NCI-H524 (cell line): ENCODE measurements around the gene CLDN19.

Experiments
- DNase-seq, 2 experiments: peaks; one replicate each; lab custom pipeline; 2025; lab: John Stamatoyannopoulos, UW

CLDN19 gene

GRCh38 chr1:42739753-42740700 is at the start of gene CLDN19:
CLDN19 (minus strand) TSS chr1:42740236; CDS start chr1:42740063, 173 bp downstream.
- DNase-seq = peak in 1 of 2 experiments; percentile 37

- peak; percentile 74 to 91 for DNase-seq
Measured at GRCh38 chr1:42788021-42788420, 48.0 kb upstream of the CLDN19 start.

- DNase-seq = no peak
Measured at GRCh38 chr1:42786097-42786496, 46.1 kb upstream of the CLDN19 start.

GRCh38 chr1:42784946-42785693 is 45.1 kb upstream of the CLDN19 start, which contains the start of gene TMEM269:
TMEM269 (plus strand) TSS chr1:42784991; CDS start chr1:42789894, 4,903 bp downstream.
- DNase-seq = no peak

- DNase-seq = no peak
Measured at GRCh38 chr1:42784547-42784945, 44.5 kb upstream of the CLDN19 start.

- DNase-seq = no peak
Measured at GRCh38 chr1:42783092-42783491, 43.1 kb upstream of the CLDN19 start.

- DNase-seq = no peak
Measured at GRCh38 chr1:42780176-42780575, 40.1 kb upstream of the CLDN19 start.

- DNase-seq = no peak
Measured at GRCh38 chr1:42779725-42780124, 39.7 kb upstream of the CLDN19 start.

GRCh38 chr1:42777852-42778251 is 37.8 kb upstream of the CLDN19 start:
- peak; percentile 40 to 84 for DNase-seq

- DNase-seq = no peak
Measured at GRCh38 chr1:42776502-42776901, 36.5 kb upstream of the CLDN19 start.

GRCh38 chr1:42774928-42775526 is 35.0 kb upstream of the CLDN19 start:
- DNase-seq = no peak

GRCh38 chr1:42773420-42773819 is 33.4 kb upstream of the CLDN19 start:
- DNase-seq = no peak

- no peak for DNase-seq
Measured at GRCh38 chr1:42769811-42770210, 29.8 kb upstream of the CLDN19 start.

- DNase-seq = no peak
Measured at GRCh38 chr1:42768172-42768571, 28.1 kb upstream of the CLDN19 start.

- peak in 1 of 2 experiments; percentile 64 for DNase-seq
Measured at GRCh38 chr1:42767510-42768000, 27.5 kb upstream of the CLDN19 start.

- peak; percentile 97 to 99 for DNase-seq
Measured at GRCh38 chr1:42766741-42767509, 26.9 kb upstream of the CLDN19 start, which contains the start of the genes C1orf50 and P3H1. C1orf50 (plus strand) TSS chr1:42767249; CDS start chr1:42767312, 63 bp downstream. P3H1 (minus strand) TSS chr1:42767028; CDS start chr1:42766971, 57 bp downstream.

GRCh38 chr1:42765832-42766740 is 26.1 kb upstream of the CLDN19 start:
- DNase-seq = peak; percentile 58 to 80

- DNase-seq = no peak
Measured at GRCh38 chr1:42765269-42765668, 25.2 kb upstream of the CLDN19 start.

GRCh38 chr1:42762269-42762668 is 22.2 kb upstream of the CLDN19 start:
- no peak for DNase-seq

GRCh38 chr1:42761567-42761966 is 21.5 kb upstream of the CLDN19 start:
- no peak for DNase-seq
